OCI-LY7 (cell line): ENCODE results near the gene COQ9. TPM values are rescaled to one million over a fixed set of nuclear protein-coding genes. Genes with fewer than 3 reads are reported as not detected.

Experiments
- BruUV-seq: library from RNA; stranded (reverse); fragments of 400-500 nt; replicated peaks from 2 replicates; lab custom pipeline; 2021; lab: Mats Ljungman, UMichigan
- CTCF ChIA-PET: fragments of 300-600 bp; sonication (Branson Sonifier 250); formaldehyde crosslinking; loops from one replicate; lab custom pipeline; 2022; ENCODE audit warnings: antibody characterized with exemption; ENCODE audit not compliant: unreplicated experiment; lab: Charles Lee
- POLR2A ChIA-PET: fragments of 300-600 bp; sonication (Branson Sonifier 250); formaldehyde crosslinking; loops from one replicate; lab custom pipeline; 2022; ENCODE audit warnings: antibody characterized with exemption; lab: Charles Lee
- DNase-seq: peaks from one replicate; pipeline ENCODE4 v3.0.0-alpha.2; 2015; ENCODE audit warnings: low spot score
- H2AFZ ChIP-seq: fragments of 200-600 bp; sonication (generic), shearing (Covaris generic); 2 replicates; pipeline ENCODE4 v1.6.1; 2014; ENCODE audit warnings: mild to moderate bottlenecking, antibody characterized with exemption, low read length, moderate library complexity
- H3K27ac ChIP-seq: fragments of 200-600 bp; sonication (generic); 2 replicates; pipeline ENCODE4 v1.5.1; 2014; ENCODE audit warnings: mixed run types, low read depth, mild to moderate bottlenecking, moderate library complexity, low read length, inconsistent platforms; ENCODE audit not compliant: poor library complexity, severe bottlenecking
- H3K36me3 ChIP-seq: fragments of 200-600 bp; sonication (generic); 2 replicates; pipeline ENCODE4 v1.6.1; 2014; ENCODE audit warnings: mild to moderate bottlenecking, antibody characterized with exemption, low read length, moderate library complexity, mixed read lengths; ENCODE audit not compliant: insufficient read depth
- H3K4me1 ChIP-seq: fragments of 200-600 bp; sonication (generic); 2 replicates; pipeline ENCODE4 v1.5.1; 2014; ENCODE audit warnings: mild to moderate bottlenecking, low read length; ENCODE audit not compliant: insufficient read depth, poor library complexity, severe bottlenecking
- H3K4me2 ChIP-seq: fragments of 200-600 bp; sonication (generic); 2 replicates; pipeline ENCODE4 v1.6.1; 2014; ENCODE audit warnings: mild to moderate bottlenecking, low read length
- H3K4me3 ChIP-seq: fragments of 200-600 bp; sonication (generic); 2 replicates; pipeline ENCODE4 v1.5.1; 2014; ENCODE audit warnings: mild to moderate bottlenecking, low read depth, low read length; ENCODE audit not compliant: poor library complexity, severe bottlenecking
- H3K79me2 ChIP-seq: fragments of 200-600 bp; sonication (generic); 2 replicates; pipeline ENCODE4 v1.6.1; 2016; ENCODE audit warnings: low read depth, mild to moderate bottlenecking, low read length, moderate library complexity, mixed read lengths; ENCODE audit not compliant: insufficient read depth
- H3K9me2 ChIP-seq: fragments of 200-600 bp; sonication (generic); 2 replicates; pipeline ENCODE4 v1.6.1; 2016; ENCODE audit warnings: mild to moderate bottlenecking, low read length, mixed read lengths; ENCODE audit not compliant: insufficient read depth
- H3K9me3 ChIP-seq: fragments of 200-600 bp; sonication (generic); 2 replicates; pipeline ENCODE4 v1.6.1; 2014; ENCODE audit warnings: mild to moderate bottlenecking, mixed run types, low read length, mixed read lengths
- H4K20me1 ChIP-seq: fragments of 200-600 bp; sonication (generic); 2 replicates; pipeline ENCODE4 v1.6.1; 2014; ENCODE audit warnings: mild to moderate bottlenecking, antibody characterized with exemption, low read length, moderate library complexity, mixed read lengths; ENCODE audit not compliant: insufficient read depth
- CTCF ChIP-seq: fragments of 200-600 bp; sonication (generic); conservative IDR thresholded peaks from 2 replicates; pipeline ENCODE4 v1.5.1; 2014; ENCODE audit warnings: mild to moderate bottlenecking, antibody characterized with exemption, low read length, moderate library complexity, mixed read lengths
- EZH2phosphoT487 ChIP-seq: fragments of 200-600 bp; sonication (generic); IDR thresholded peaks from 2 replicates; pipeline ENCODE4 v1.6.1; 2018; ENCODE audit warnings: low read depth, borderline replicate concordance, mild to moderate bottlenecking, mixed run types, antibody characterized with exemption, low read length, moderate library complexity, mixed read lengths
- intact Hi-C: fragments of 100-400 bp; cut with micrococcal nuclease; formaldehyde crosslinking; loops from one replicate; pipeline ENCODE4 v1.10.0; 2022; ENCODE audit not compliant: unreplicated experiment
- total RNA-seq, 2 experiments: library from RNA; depleted of rRNA in 1 of 2; stranded (reverse); fragments of >200 nt in 1 of 2; shearing (Covaris generic) in 1 of 2; gene quantifications; 2 replicates each; pipeline ENCODE4 v1.2.3, GENCODE V29; 2014 to 2022

The COQ9 gene
- total RNA-seq, 2 experiments from 2014 or later: 30.5 to 45.2 TPM

GRCh38 chr16:57479976-57480753 lies 32.9 kb downstream of the COQ9 start:
- BruUV-seq: no TSS peak
- ChIA-PET POLR2A (interaction anchor here (1.3 kb wide), 1 partner anchor 16 kb away, joined by 3 read pairs; no protein-coding TSS in a partner anchor), CTCF (interaction anchor here (0.6 kb wide), 1 partner anchor 700 kb away, joined by 4 read pairs; no protein-coding TSS in a partner anchor)
- no peaks in the 10 kb centered on the region for H3K36me3 ChIP-seq
- TF ChIP-seq CTCF (no peak), EZH2phosphoT487 (no peak)
- H2AFZ ChIP-seq: no peak overlapping the region
- H3K27ac ChIP-seq: no peak overlapping the region
- no peaks in the 10 kb centered on the region for H3K9me2 ChIP-seq
- H3K4me3 ChIP-seq: no peak overlapping the region
- H4K20me1 ChIP-seq: no peaks in the 10 kb centered on the region
- H3K9me3 ChIP-seq: no peaks in the 10 kb centered on the region
- intact Hi-C loops: loop anchor here (5.0 kb wide), 1 partner anchor 37 kb away; no protein-coding TSS in a partner anchor
- DNase-seq: no peak
- peaks cover 17% of the 10 kb centered on the region for H3K4me1 ChIP-seq
- no peak overlapping the region for H3K4me2 ChIP-seq
- H3K79me2 ChIP-seq: no peaks in the 10 kb centered on the region

DNA sequence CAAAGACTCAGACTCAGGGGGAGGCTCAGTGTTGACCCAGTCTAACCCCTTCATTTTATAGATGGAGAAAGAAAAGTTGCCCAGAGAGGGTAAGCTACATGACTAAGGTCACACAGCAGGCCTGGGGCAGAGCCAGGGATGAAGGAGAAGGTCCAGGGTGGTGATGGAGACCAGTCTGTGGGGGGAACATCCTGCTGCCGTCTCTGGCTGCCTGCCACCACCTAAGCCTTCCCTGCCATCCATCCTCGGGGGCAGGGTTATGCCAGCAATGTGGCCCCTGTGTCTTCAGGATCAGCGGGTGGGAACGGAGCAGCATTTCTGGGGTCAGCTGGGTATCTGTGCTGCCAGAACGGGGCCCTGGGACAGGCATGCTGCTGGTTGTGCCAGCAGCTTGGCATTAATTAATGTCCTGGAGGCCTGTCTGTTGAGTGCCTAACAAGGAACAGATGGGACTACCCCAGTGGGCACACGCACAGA lies 33.5 kb downstream of the COQ9 start:
- peaks cover 13% of the 10 kb centered on the region for H3K4me1 ChIP-seq
- H3K4me3 ChIP-seq: no peak overlapping the region
- no peaks in the 10 kb centered on the region for H4K20me1 ChIP-seq
- no peak overlapping the region for H2AFZ ChIP-seq
- ChIA-PET CTCF (interaction anchor here (0.6 kb wide), 1 partner anchor 700 kb away, joined by 4 read pairs; no protein-coding TSS in a partner anchor), POLR2A (interaction anchor here (1.1 to 1.3 kb wide), 2 partner anchors 17 to 41 kb away, joined by 3 read pairs; no protein-coding TSS in a partner anchor)
- H3K79me2 ChIP-seq: no peaks in the 10 kb centered on the region
- no TSS peak for BruUV-seq
- DNase-seq: no peak
- TF ChIP-seq EZH2phosphoT487: no peak
- no peak for TF ChIP-seq CTCF
- H3K9me2 ChIP-seq: no peaks in the 10 kb centered on the region
- no peak overlapping the region for H3K27ac ChIP-seq
- H3K9me3 ChIP-seq: no peaks in the 10 kb centered on the region
- H3K4me2 ChIP-seq: no peak overlapping the region
- no peaks in the 10 kb centered on the region for H3K36me3 ChIP-seq
- intact Hi-C loops: no loop called here
